BLaER1 treated with 17β-estradiol and CSF1 and Interleukin-3, amounts not matched to agents 10 nM and 100 nM (cell line): ENCODE data around the gene LSP1.

Source experiments
- H3K27ac ChIP-seq, 11 experiments: shearing (Covaris generic); formaldehyde crosslinking; 2 replicates each; pipeline ENCODE4 v1.8.1; 2022
- H3K27me3 ChIP-seq, 11 experiments: shearing (Covaris generic); formaldehyde crosslinking; 2 replicates each; pipeline ENCODE4 v1.8.1; 2022
- H3K36me3 ChIP-seq, 11 experiments: shearing (Covaris generic); formaldehyde crosslinking; 2 replicates each; pipeline ENCODE4 v1.8.1; 2022
- H3K4me1 ChIP-seq, 10 experiments: shearing (Covaris generic); formaldehyde crosslinking; 2 replicates each; pipeline ENCODE4 v1.8.1; 2022
- H3K4me2 ChIP-seq, 11 experiments: shearing (Covaris generic); formaldehyde crosslinking; 2 replicates each; pipeline ENCODE4 v1.8.1; 2022
- H3K4me3 ChIP-seq, 10 experiments: shearing (Covaris generic); formaldehyde crosslinking; 2 replicates each; pipeline ENCODE4 v1.8.1; 2022
- H3K9ac ChIP-seq, 11 experiments: shearing (Covaris generic); formaldehyde crosslinking; 2 replicates each; pipeline ENCODE4 v1.8.1; 2022
- H3K9me3 ChIP-seq, 11 experiments: shearing (Covaris generic); formaldehyde crosslinking; replicated peaks in 1 of 11; 2 replicates each; pipeline ENCODE4 v1.8.1; 2022
- H4K20me1 ChIP-seq, 11 experiments: shearing (Covaris generic); formaldehyde crosslinking; 2 replicates each; pipeline ENCODE4 v1.8.1; 2022
- Cebpa-rat ChIP-seq, 11 experiments: shearing (Covaris generic); IDR thresholded peaks; 2 replicates each; pipeline ENCODE4 v1.8.1; 2022

LSP1 gene

DNA sequence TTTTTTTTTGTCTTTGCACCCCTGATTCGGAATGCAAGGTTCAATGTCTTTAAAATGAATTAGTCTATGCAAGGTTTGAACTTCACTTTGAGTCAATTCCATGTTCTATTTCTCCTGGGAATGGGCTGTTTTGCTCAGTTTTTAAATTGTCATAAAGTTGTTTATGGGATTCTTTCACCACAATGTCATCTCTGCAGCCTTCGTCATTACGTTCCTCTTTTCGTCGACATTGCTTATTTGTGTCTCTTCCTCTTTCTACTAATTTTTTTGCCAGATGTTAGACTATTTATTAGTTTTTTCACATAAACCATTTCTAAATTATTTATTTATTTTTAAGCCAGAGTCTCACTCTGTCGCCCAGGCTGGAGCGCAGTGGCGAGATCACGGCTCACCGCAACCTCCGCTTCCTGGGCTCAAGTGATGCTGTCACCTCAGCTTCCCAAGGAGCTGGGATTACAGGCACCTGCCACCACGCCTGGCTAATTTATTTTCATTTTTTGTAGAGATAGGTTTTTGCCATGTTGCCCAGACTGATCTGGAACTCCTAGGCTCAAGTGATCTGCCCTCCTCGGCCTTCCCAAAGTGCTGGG, 59.5 kb downstream of the LSP1 start:
- no peak for TF ChIP-seq Cebpa-rat (IDR thresholded peaks at IDR 0.05)
- no peaks in the 10 kb centered on the region for H3K27me3 ChIP-seq
- no peak overlapping the region for H3K4me3 ChIP-seq
- H3K4me1 ChIP-seq, result peaks cover 27 to 62% (median 45%) of the 10 kb centered on the region in 10 experiments
- peak overlapping the region in 5 of 11 experiments; percentile 2 to 59 (median 36); a peak in 5 of 22 replicates for H3K27ac ChIP-seq
- no peaks in the 10 kb centered on the region for H3K9me3 ChIP-seq
- no peaks in the 10 kb centered on the region for H3K36me3 ChIP-seq
- H3K4me2 ChIP-seq, result peak overlapping the region in 6 of 11 experiments; percentile 50 to 71 (median 62); a peak in 14 of 22 replicates
- H4K20me1 ChIP-seq, result no peaks in the 10 kb centered on the region
- peak overlapping the region in 2 of 11 experiments; percentile 20 to 31; a peak in 3 of 22 replicates for H3K9ac ChIP-seq

DNA sequence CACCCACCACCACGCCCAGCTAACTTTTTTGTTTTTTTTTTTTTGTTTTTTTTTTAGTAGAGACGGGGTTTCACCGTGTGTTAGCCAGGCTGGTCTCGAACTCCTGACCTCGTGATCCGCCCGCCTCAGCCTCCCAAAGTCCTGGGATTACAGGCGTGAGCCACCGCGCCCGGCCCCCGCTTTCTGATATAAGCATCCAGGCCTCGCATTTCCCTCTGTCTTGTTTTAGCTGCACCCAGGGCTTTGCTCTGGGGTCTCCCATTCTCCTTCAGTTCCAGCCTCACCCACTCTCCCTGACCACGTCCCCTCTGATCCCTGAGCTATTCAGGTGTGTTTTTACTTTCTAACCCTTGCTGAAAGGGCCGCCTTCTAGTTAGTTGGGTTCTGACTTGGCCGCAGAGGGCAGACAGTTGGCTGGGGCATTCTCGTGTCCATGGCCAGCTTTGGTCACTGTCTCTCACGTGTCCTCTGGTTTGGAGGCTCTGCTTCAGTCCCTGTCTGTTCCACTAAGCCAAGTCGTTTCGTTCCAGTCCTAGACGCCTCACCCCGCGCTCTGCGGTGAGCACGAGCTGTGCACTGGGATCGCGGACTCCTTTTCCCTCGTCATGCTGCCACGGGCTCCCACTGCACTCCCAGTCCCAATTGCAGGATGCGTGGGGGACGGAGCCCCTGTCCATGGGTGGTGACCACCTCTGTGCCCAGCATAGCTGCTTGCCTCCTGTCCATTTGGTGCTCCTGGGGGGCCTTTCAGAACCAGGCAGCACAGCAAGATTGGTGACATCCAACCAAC, 60.6 kb downstream of the LSP1 start:
- Histone ChIP-seq H3K9me3 (no peaks in the 10 kb centered on the region), H3K4me3 (no peak overlapping the region), H3K36me3 (no peaks in the 10 kb centered on the region), H4K20me1 (no peaks in the 10 kb centered on the region), H3K27me3 (no peaks in the 10 kb centered on the region), H3K4me2 (peak overlapping the region in 1 of 11 experiments; percentile 59; a peak in 1 of 22 replicates), H3K9ac (no peak overlapping the region), H3K4me1 (peaks cover 36 to 64% (median 44%) of the 10 kb centered on the region in 10 experiments), H3K27ac (no peak overlapping the region)
- no peak for TF ChIP-seq Cebpa-rat (IDR thresholded peaks at IDR 0.05)

DNA sequence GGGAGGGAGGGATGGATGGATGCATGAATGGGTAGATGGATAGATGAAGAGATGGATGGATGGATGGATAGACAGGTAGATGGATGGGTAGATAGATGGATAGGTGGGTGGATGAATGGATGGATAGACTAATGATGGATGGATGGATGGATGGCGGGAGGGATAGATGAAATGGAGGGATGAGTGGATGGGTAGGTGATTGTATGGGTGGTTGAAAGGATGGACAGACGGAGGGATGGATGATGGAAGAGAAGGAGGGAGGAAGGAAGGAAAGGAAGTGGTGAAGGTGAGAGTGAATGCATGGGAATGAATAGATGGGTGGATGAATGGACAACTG, 62.9 kb downstream of the LSP1 start:
- Histone ChIP-seq H3K36me3 (no peaks in the 10 kb centered on the region), H4K20me1 (no peaks in the 10 kb centered on the region), H3K4me1 (peaks cover 24 to 67% (median 47%) of the 10 kb centered on the region in 10 experiments), H3K4me3 (no peak overlapping the region), H3K27me3 (no peaks in the 10 kb centered on the region), H3K4me2 (peak overlapping the region in 5 of 11 experiments; percentile 14 to 68 (median 28); a peak in 9 of 22 replicates), H3K9ac (no peak overlapping the region), H3K27ac (no peak overlapping the region), H3K9me3 (no peaks in the 10 kb centered on the region)
- TF ChIP-seq Cebpa-rat (IDR thresholded peaks at IDR 0.05), result no peak

DNA sequence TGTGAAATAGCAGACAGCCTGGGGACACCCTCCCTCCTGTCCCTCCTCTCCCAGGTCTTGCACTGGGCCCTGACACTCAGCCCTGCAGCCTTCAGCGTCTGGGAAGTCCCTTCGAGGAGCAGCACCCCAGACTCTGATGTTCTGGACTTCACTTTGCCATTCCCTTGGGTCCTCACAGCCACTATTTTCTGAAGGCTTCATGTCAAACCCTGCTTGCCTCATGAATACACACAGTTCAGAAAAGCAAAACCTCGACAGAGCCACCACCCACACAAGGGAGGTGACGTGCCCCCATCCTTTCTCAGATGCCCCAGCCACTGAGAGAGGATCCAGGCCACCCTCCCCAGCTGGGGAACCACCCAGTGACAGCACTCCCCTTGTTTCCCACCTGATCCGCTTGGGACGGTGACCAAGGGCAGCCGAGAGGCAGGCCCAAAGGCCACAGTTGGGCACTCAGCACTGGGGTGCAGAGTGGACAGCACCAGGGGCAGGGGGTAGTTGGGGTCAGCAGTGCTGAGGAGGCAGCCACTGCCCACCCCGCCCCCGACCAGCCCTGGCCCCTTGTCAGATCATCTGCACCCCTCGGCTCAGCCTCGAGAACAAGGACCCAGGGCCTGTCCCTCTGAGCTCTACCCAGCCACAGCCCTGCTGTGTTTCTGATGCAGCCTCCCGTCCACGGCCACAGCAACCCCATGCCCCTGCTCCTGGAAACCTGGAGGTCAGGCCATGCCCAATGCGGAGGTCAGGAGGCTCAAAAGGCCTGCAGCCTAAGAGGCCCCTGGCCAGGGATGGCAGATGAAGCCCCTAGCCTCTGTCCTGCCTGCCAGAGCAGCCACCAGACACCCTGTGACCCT, 63.5 kb downstream of the LSP1 start:
- Histone ChIP-seq H3K36me3 (no peaks in the 10 kb centered on the region), H3K27ac (no peak overlapping the region), H3K4me2 (peak overlapping the region in 5 of 11 experiments; percentile 16 to 68 (median 48); a peak in 10 of 22 replicates), H3K9me3 (no peaks in the 10 kb centered on the region), H3K27me3 (no peaks in the 10 kb centered on the region), H4K20me1 (no peaks in the 10 kb centered on the region), H3K4me1 (peaks cover 19 to 70% (median 53%) of the 10 kb centered on the region in 10 experiments), H3K9ac (no peak overlapping the region), H3K4me3 (no peak overlapping the region)
- TF ChIP-seq Cebpa-rat (IDR thresholded peaks at IDR 0.05), result no peak

DNA sequence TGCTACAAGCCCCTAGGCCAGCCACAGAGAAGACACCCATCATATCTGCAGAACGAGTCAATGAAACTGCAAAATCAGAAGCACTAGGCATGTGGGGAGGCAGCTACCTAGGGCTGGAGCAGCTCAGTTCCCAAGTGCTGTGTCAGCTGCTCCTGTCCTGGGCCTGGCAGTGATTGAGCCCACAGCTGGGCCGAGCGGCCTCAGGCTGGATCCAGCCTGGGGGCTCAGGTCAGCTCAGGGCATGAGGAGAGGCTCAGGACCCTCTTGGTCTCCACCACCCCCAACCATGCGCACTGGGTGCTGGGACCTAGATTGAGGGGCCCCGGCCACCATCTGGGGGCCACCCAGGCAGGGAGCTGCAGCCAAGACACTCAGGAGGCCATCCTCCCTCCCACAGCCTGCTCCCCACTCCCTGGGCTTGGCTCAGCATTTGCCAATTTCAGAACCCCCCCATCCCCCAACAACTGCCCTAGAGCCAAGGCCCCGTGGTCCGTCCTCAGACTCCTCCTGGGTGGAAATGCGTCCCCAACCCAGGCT, 64.2 kb downstream of the LSP1 start:
- Histone ChIP-seq H3K4me2 (peak overlapping the region in 6 of 11 experiments; percentile 20 to 68 (median 52); a peak in 6 of 22 replicates), H4K20me1 (no peaks in the 10 kb centered on the region), H3K36me3 (no peaks in the 10 kb centered on the region), H3K9ac (no peak overlapping the region), H3K27ac (no peak overlapping the region), H3K9me3 (no peaks in the 10 kb centered on the region), H3K27me3 (no peaks in the 10 kb centered on the region), H3K4me1 (peaks cover 12 to 70% (median 57%) of the 10 kb centered on the region in 10 experiments), H3K4me3 (no peak overlapping the region)
- TF ChIP-seq Cebpa-rat (IDR thresholded peaks at IDR 0.05), result no peak

DNA sequence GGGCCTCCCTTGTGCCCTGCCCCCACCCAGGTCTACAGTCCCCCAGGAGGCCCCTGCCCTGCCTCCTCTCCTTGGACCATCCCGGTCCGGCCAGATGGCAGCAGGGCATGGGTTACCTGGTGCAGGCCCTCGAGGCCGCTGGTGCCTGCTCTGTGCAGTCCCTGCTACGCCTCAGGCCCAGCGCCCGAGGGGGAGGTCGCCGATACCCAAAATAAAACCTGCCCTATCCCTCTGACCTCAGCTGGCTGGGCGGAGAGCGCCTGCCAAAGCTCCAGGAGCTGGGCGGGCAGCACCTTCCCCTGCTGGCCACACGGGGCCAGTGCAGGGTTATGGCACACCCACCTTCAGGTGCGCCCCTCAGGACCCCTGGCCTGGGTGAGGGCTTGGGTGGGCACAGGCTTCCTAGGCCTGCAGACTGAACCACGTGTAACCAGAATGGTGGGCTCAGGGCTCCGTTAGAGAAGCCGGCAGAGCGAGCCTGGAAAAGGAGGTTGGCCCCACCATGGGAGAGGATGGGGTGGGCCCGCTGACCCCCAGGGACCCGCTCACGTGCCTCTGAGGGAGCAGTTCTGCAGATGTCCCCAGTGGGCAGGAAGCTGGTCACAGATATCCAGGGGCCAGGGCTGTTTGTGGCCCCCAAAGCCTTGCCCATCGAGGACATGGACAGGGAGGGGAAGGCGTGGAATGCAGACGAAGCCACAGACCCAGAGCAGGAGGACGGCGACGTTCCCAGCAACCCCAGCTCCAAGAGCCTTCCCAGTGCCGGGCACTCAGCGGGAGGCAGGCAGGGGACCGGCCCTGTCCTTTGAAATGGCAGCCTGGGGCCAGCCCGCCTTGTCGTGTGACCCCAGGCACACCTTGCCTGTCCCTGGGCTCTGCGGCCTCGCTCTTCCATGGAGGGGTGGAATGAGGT, 64.9 kb downstream of the LSP1 start:
- TF ChIP-seq Cebpa-rat (IDR thresholded peaks at IDR 0.05), result no peak
- Histone ChIP-seq H3K9me3 (no peaks in the 10 kb centered on the region), H3K27me3 (no peaks in the 10 kb centered on the region)

DNA sequence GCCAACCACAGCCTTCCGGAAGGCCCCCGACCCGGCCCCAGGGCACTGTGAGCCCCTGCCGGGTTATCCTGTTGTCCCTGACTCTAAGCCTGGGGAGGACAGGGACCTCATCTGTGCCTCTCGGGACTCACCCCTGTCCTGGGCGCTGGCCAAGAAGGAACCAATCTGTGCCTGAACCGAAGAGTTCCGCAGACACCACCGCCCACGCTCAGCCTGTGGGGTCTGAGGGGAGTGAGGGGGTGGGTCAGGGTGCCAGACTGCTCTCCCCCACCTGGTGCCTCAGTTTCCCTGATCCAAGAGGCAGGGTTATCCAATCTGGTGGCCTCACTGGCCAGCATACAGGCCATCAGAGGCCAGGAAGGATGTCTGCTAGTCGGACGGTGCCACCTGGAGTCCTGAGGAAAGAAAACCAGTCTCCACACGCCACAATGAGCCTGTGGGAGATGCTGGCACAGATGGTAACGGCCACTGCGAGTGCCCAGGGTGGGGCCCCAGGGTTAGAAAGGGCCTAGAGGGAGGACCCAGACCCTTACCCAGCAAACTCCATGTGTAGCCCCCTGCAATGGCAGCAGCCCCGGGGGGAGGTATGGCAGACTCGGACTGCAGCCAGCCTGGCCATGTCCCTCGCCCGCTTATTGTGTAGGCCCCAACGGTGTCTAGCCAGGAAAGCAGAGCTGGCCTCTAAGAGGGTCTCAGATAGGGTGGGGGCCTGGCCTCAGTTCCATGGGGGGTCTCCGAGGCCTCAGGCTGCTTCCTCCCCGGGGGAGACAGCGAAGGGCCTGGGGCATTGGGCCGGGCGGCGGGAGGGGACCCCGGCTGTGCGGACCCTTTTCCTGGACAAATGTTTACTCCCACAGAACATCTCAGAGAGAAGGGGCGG, 65.8 kb downstream of the LSP1 start:
- TF ChIP-seq Cebpa-rat (IDR thresholded peaks at IDR 0.05), result no peak
- H3K9ac ChIP-seq, result no peak overlapping the region
- no peaks in the 10 kb centered on the region for H3K27me3 ChIP-seq
- no peaks in the 10 kb centered on the region for H3K36me3 ChIP-seq
- no peak overlapping the region for H3K4me3 ChIP-seq
- H3K4me2 ChIP-seq, result peak overlapping the region in 9 of 11 experiments; percentile 13 to 68 (median 36); a peak in 14 of 22 replicates
- H3K4me1 ChIP-seq, result peaks cover 0 to 74% (median 64%) of the 10 kb centered on the region in 10 experiments; a peak in 18 of 20 replicates
- no peak overlapping the region for H3K27ac ChIP-seq
- no peaks in the 10 kb centered on the region for H3K9me3 ChIP-seq
- no peaks in the 10 kb centered on the region for H4K20me1 ChIP-seq

More for the DNA sequence above, 64.9 kb downstream of the LSP1 start:
- Histone ChIP-seq H3K9ac (no peak overlapping the region), H3K4me1 (peaks cover 5 to 70% (median 61%) of the 10 kb centered on the region in 10 experiments), H4K20me1 (no peaks in the 10 kb centered on the region), H3K4me3 (no peak overlapping the region), H3K27ac (no peak overlapping the region), H3K4me2 (peak overlapping the region in 9 of 11 experiments; percentile 13 to 68 (median 36); a peak in 15 of 22 replicates), H3K36me3 (no peaks in the 10 kb centered on the region)
